Tibial nerve (tissue), 4 donors: ENCODE measurements around the gene SYCE1L. TPM values are rescaled to one million over a fixed set of nuclear protein-coding genes. Genes with fewer than 3 reads are reported as not detected.

Experiments used
- DNase-seq, 2 donors: peaks; one replicate each; pipeline ENCODE4 v3.0.0-alpha.2; 2019; ENCODE audit warnings: low spot score in 2 of 2
- H3K27ac ChIP-seq, 4 donors: fragments of 200-600 bp; sonication (generic) in 3 of 4; one replicate each; pipeline ENCODE4 v1.5.1; 2017 to 2019; ENCODE audit warnings: mild to moderate bottlenecking in 1 of 4
- H3K27me3 ChIP-seq, 2 donors: fragments of 200-600 bp; sonication (generic) in 1 of 2; one replicate each; pipeline versions ENCODE4 v1.5.1 to v1.6.0; 2017 to 2019
- H3K36me3 ChIP-seq, 3 donors: fragments of 200-600 bp; sonication (generic); one replicate each; pipeline ENCODE4 v1.5.1; 2018 to 2019
- H3K4me1 ChIP-seq, 4 donors: fragments of 200-600 bp; sonication (generic) in 3 of 4; one replicate each; pipeline ENCODE4 v1.5.1; 2017 to 2019
- H3K4me3 ChIP-seq, 4 donors: fragments of 200-600 bp; sonication (generic) in 3 of 4; one replicate each; pipeline ENCODE4 v1.5.1; 2017 to 2019; ENCODE audit warnings: mild to moderate bottlenecking in 1 of 4, moderate library complexity in 1 of 4
- H3K9me3 ChIP-seq, 4 donors: fragments of 200-600 bp; sonication (generic) in 3 of 4; one replicate each; pipeline ENCODE4 v1.5.1; 2017 to 2019
- CTCF ChIP-seq, 5 experiments: fragments of 200-600 bp in 3 of 5; fragments of 450-650 bp in 2 of 5; sonication (generic) in 3 of 5; IDR thresholded peaks; one replicate each; pipeline ENCODE4 v1.5.1; 2016 to 2019; ENCODE audit warnings: antibody characterized with exemption in 5 of 5, mild to moderate bottlenecking in 3 of 5, moderate library complexity in 2 of 5
- EP300 ChIP-seq, 2 donors: sonication (generic); formaldehyde crosslinking; IDR thresholded peaks; one replicate each; pipeline ENCODE4 v1.6.1; 2017; ENCODE audit warnings: antibody characterized with exemption in 2 of 2, mild to moderate bottlenecking in 1 of 2
- POLR2A ChIP-seq, 2 donors: fragments of 450-650 bp; IDR thresholded peaks; one replicate each; pipeline ENCODE4 v1.6.1; 2017; ENCODE audit warnings: antibody characterized with exemption in 2 of 2, mild to moderate bottlenecking in 2 of 2, moderate library complexity in 2 of 2
- WGBS, 2 donors: methylation state at CpG; one replicate each; pipeline ENCODE4 v1.1.5; 2018; 5-methylcytosine and 5-hydroxymethylcytosine counted together
- total RNA-seq, 4 donors: library from RNA; depleted of rRNA; stranded (reverse); fragments of >200 nt; gene quantifications; one replicate each; pipeline ENCODE4 v1.1.0, GENCODE V29; 2016

Gene SYCE1L
- total RNA-seq, 4 donors from 2014 or later = 4.8 TPM; not detected in 3

- Histone ChIP-seq H3K27me3 (peaks cover 0 to 17% of the 10 kb centered on the region in 2 donors), H3K27ac (no peak overlapping the region), H3K9me3 (no peaks in the 10 kb centered on the region), H3K4me3 (no peak overlapping the region), H3K36me3 (no peaks in the 10 kb centered on the region), H3K4me1 (no peaks in the 10 kb centered on the region)
- TF ChIP-seq CTCF (IDR thresholded peaks at IDR 0.05) (no peak), EP300 (IDR thresholded peaks at IDR 0.05) (no peak), POLR2A (IDR thresholded peaks at IDR 0.05) (no peak)
- WGBS, 2 donors = 55 to 72% methylated on average over 2 of the region's 2 CpGs
- no peak for DNase-seq
Observed at GRCh38 chr16:77166726-77167125, 32.5 kb upstream of the SYCE1L start.

GRCh38 chr16:77168901-77169300, 30.3 kb upstream of the SYCE1L start:
- no peak for DNase-seq
- TF ChIP-seq CTCF (IDR thresholded peaks at IDR 0.05) (no peak), EP300 (IDR thresholded peaks at IDR 0.05) (no peak), POLR2A (IDR thresholded peaks at IDR 0.05) (no peak)
- H3K9me3 ChIP-seq = no peaks in the 10 kb centered on the region
- H3K36me3 ChIP-seq = no peaks in the 10 kb centered on the region
- no peak overlapping the region for H3K4me3 ChIP-seq
- no peak overlapping the region for H3K27ac ChIP-seq
- no peaks in the 10 kb centered on the region for H3K4me1 ChIP-seq
- peaks cover 0 to 17% of the 10 kb centered on the region in 2 donors for H3K27me3 ChIP-seq
- WGBS, 2 donors = 50 to 66% methylated on average over 4 of the region's 4 CpGs

- WGBS, 2 donors = 13 to 25% methylated on average over 6 of the region's 6 CpGs
Observed at GRCh38 chr16:77169650-77170236, 29.5 kb upstream of the SYCE1L start.

GRCh38 chr16:77170805-77171204, 28.4 kb upstream of the SYCE1L start:
- H3K4me1 ChIP-seq = no peaks in the 10 kb centered on the region
- no peak overlapping the region for H3K4me3 ChIP-seq
- H3K36me3 ChIP-seq = no peaks in the 10 kb centered on the region
- no peak for DNase-seq
- no peak for TF ChIP-seq EP300 (IDR thresholded peaks at IDR 0.05)
- TF ChIP-seq CTCF (IDR thresholded peaks at IDR 0.05) = no peak
- no peak for TF ChIP-seq POLR2A (IDR thresholded peaks at IDR 0.05)
- WGBS, 2 donors = 30 to 40% methylated on average over 4 of the region's 4 CpGs
- no peaks in the 10 kb centered on the region for H3K9me3 ChIP-seq
- H3K27me3 ChIP-seq = peaks cover 0 to 17% of the 10 kb centered on the region in 2 donors
- no peak overlapping the region for H3K27ac ChIP-seq

More at GRCh38 chr16:77169650-77170236, 29.5 kb upstream of the SYCE1L start:
- no peaks in the 10 kb centered on the region for H3K36me3 ChIP-seq
- H3K27ac ChIP-seq = no peak overlapping the region
- H3K4me1 ChIP-seq = no peaks in the 10 kb centered on the region
- peak in 3 of 5 experiments; percentile 29 to 40 (median 36) for TF ChIP-seq CTCF (IDR thresholded peaks at IDR 0.05)
- no peak for TF ChIP-seq POLR2A (IDR thresholded peaks at IDR 0.05)
- no peak overlapping the region for H3K4me3 ChIP-seq
- H3K9me3 ChIP-seq = no peaks in the 10 kb centered on the region
- H3K27me3 ChIP-seq = peaks cover 0 to 17% of the 10 kb centered on the region in 2 donors
- DNase-seq = no peak

GRCh38 chr16:77171745-77172635, 27.2 kb upstream of the SYCE1L start:
- 54 to 68% methylated on average over 5 of the region's 5 CpGs for WGBS, 2 donors

More at GRCh38 chr16:77171745-77172635, 27.2 kb upstream of the SYCE1L start:
- Histone ChIP-seq H3K4me1 (no peaks in the 10 kb centered on the region), H3K4me3 (no peak overlapping the region), H3K27me3 (peaks cover 0 to 17% of the 10 kb centered on the region in 2 donors), H3K9me3 (no peaks in the 10 kb centered on the region), H3K27ac (no peak overlapping the region), H3K36me3 (no peaks in the 10 kb centered on the region)
- DNase-seq = peak in 1 of 2 donors; percentile 76
- TF ChIP-seq POLR2A (IDR thresholded peaks at IDR 0.05) = no peak
- no peak for TF ChIP-seq EP300 (IDR thresholded peaks at IDR 0.05)
- TF ChIP-seq CTCF (IDR thresholded peaks at IDR 0.05) = peak; percentile 51 to 68 (median 64)
